Measurements from ENCODE around the gene TPPP. TPM values are rescaled to one million over a fixed set of nuclear protein-coding genes. Genes with fewer than 3 reads are reported as not detected.
"Not testable (repeated sequence)": the region's sequence is repeated elsewhere in the genome, so short reads cannot be mapped to it uniquely, and the experiment has no call there.

Gene TPPP
- total RNA-seq, 2 experiments from 2014 or later = 0.02 to 0.10 TPM

GRCh38 chr5:690293-690692 is 2.9 kb downstream of the TPPP start:
- DNase-seq; CTCF ChIA-PET; intact Hi-C loops (cut with micrococcal nuclease); H3K27me3 Mint-ChIP-seq (ENCODE audit: low read depth); H3K4me1 Mint-ChIP-seq (ENCODE audit: low read depth); H3K27ac Mint-ChIP-seq; H3K4me3 Mint-ChIP-seq; H3K9me3 Mint-ChIP-seq; H3K36me3 Mint-ChIP-seq (ENCODE audit: low read depth): not testable (repeated sequence)

GRCh38 chr5:688348-689010 is 4.7 kb downstream of the TPPP start:
- H3K4me1 Mint-ChIP-seq (ENCODE audit: low read depth); intact Hi-C loops (cut with micrococcal nuclease); H3K9me3 Mint-ChIP-seq; H3K27me3 Mint-ChIP-seq (ENCODE audit: low read depth); H3K36me3 Mint-ChIP-seq (ENCODE audit: low read depth); CTCF ChIA-PET; DNase-seq; H3K27ac Mint-ChIP-seq; H3K4me3 Mint-ChIP-seq: not testable (repeated sequence)

GRCh38 chr5:686936-687335 is 6.2 kb downstream of the TPPP start:
- H3K27me3 Mint-ChIP-seq (ENCODE audit: low read depth); H3K36me3 Mint-ChIP-seq (ENCODE audit: low read depth); H3K4me1 Mint-ChIP-seq (ENCODE audit: low read depth); DNase-seq; H3K4me3 Mint-ChIP-seq; H3K9me3 Mint-ChIP-seq; H3K27ac Mint-ChIP-seq; intact Hi-C loops (cut with micrococcal nuclease); CTCF ChIA-PET: not testable (repeated sequence)

- H3K27me3 Mint-ChIP-seq (ENCODE audit: low read depth); DNase-seq; H3K27ac Mint-ChIP-seq; H3K4me1 Mint-ChIP-seq (ENCODE audit: low read depth); H3K36me3 Mint-ChIP-seq (ENCODE audit: low read depth); intact Hi-C loops (cut with micrococcal nuclease); H3K9me3 Mint-ChIP-seq; CTCF ChIA-PET; H3K4me3 Mint-ChIP-seq: not testable (repeated sequence)
Observed at GRCh38 chr5:686172-686523, 7.0 kb downstream of the TPPP start.

GRCh38 chr5:685262-686171 is 7.6 kb downstream of the TPPP start:
- CTCF ChIA-PET = no interaction called here
- Mint-ChIP-seq H3K27me3 (ENCODE audit: low read depth) (peaks cover 3% of the 10 kb centered on the region), H3K9me3 (no peaks in the 10 kb centered on the region), H3K4me1 (ENCODE audit: low read depth) (no peaks in the 10 kb centered on the region), H3K36me3 (ENCODE audit: low read depth) (no peaks in the 10 kb centered on the region), H3K4me3 (no peak overlapping the region), H3K27ac (no peak overlapping the region)
- no peak for DNase-seq
- intact Hi-C loops (cut with micrococcal nuclease) = no loop called here

- Mint-ChIP-seq H3K9me3 (no peaks in the 10 kb centered on the region), H3K36me3 (ENCODE audit: low read depth) (no peaks in the 10 kb centered on the region), H3K4me1 (ENCODE audit: low read depth) (no peaks in the 10 kb centered on the region), H3K4me3 (no peak overlapping the region), H3K27ac (no peak overlapping the region), H3K27me3 (ENCODE audit: low read depth) (peaks cover 3% of the 10 kb centered on the region)
- CTCF ChIA-PET = no interaction called here
- DNase-seq = no peak
- intact Hi-C loops (cut with micrococcal nuclease) = no loop called here
Observed at GRCh38 chr5:684751-685216, 8.4 kb downstream of the TPPP start.

- CTCF ChIA-PET = no interaction called here
- intact Hi-C loops (cut with micrococcal nuclease) = no loop called here
- DNase-seq = no peak
- no peaks in the 10 kb centered on the region for H3K36me3 Mint-ChIP-seq (ENCODE audit: low read depth)
- H3K27ac Mint-ChIP-seq = no peak overlapping the region
- H3K4me3 Mint-ChIP-seq = no peak overlapping the region
- peaks cover 3% of the 10 kb centered on the region for H3K27me3 Mint-ChIP-seq (ENCODE audit: low read depth)
- H3K4me1 Mint-ChIP-seq (ENCODE audit: low read depth) = no peaks in the 10 kb centered on the region
- no peaks in the 10 kb centered on the region for H3K9me3 Mint-ChIP-seq
Observed at GRCh38 chr5:683551-684481, 9.3 kb downstream of the TPPP start.

GRCh38 chr5:682651-683358 is 10.3 kb downstream of the TPPP start:
- H3K4me1 Mint-ChIP-seq (ENCODE audit: low read depth); H3K27me3 Mint-ChIP-seq (ENCODE audit: low read depth); intact Hi-C loops (cut with micrococcal nuclease); H3K36me3 Mint-ChIP-seq (ENCODE audit: low read depth); CTCF ChIA-PET; H3K9me3 Mint-ChIP-seq; H3K27ac Mint-ChIP-seq; DNase-seq; H3K4me3 Mint-ChIP-seq: not testable (repeated sequence)

GRCh38 chr5:682216-682615 is 10.9 kb downstream of the TPPP start:
- intact Hi-C loops (cut with micrococcal nuclease); DNase-seq; H3K27me3 Mint-ChIP-seq (ENCODE audit: low read depth); H3K36me3 Mint-ChIP-seq (ENCODE audit: low read depth); H3K4me3 Mint-ChIP-seq; CTCF ChIA-PET; H3K27ac Mint-ChIP-seq; H3K9me3 Mint-ChIP-seq; H3K4me1 Mint-ChIP-seq (ENCODE audit: low read depth): not testable (repeated sequence)

GRCh38 chr5:681317-682191 is 11.6 kb downstream of the TPPP start:
- H3K4me1 Mint-ChIP-seq (ENCODE audit: low read depth); H3K4me3 Mint-ChIP-seq; CTCF ChIA-PET; intact Hi-C loops (cut with micrococcal nuclease); H3K27ac Mint-ChIP-seq; H3K27me3 Mint-ChIP-seq (ENCODE audit: low read depth); H3K36me3 Mint-ChIP-seq (ENCODE audit: low read depth); DNase-seq; H3K9me3 Mint-ChIP-seq: not testable (repeated sequence)

- H3K36me3 Mint-ChIP-seq (ENCODE audit: low read depth); H3K27ac Mint-ChIP-seq; H3K9me3 Mint-ChIP-seq; intact Hi-C loops (cut with micrococcal nuclease); DNase-seq; CTCF ChIA-PET; H3K4me3 Mint-ChIP-seq; H3K4me1 Mint-ChIP-seq (ENCODE audit: low read depth); H3K27me3 Mint-ChIP-seq (ENCODE audit: low read depth): not testable (repeated sequence)
Observed at GRCh38 chr5:680836-681235, 12.3 kb downstream of the TPPP start.
